Natural killer cell (primary cell): ENCODE data around the gene MTURN. TPM values are rescaled to one million over a fixed set of nuclear protein-coding genes. Genes with fewer than 3 reads are reported as not detected.

ENCODE experiments used
- ATAC-seq, 3 donors: fragments of 150-1000 bp in 2 of 3; fragments of 200-7000 bp in 1 of 3; cut with Tn5 transposase; 1 replicate in 1 of 3; 2 replicates in 2 of 3; pipeline ENCODE4 v1.10.0; 2021; ENCODE audit warnings: mild to moderate bottlenecking in 2 of 3, moderate library complexity in 2 of 3
- DNase-seq, 2 donors: peaks; one replicate each; pipeline versions ENCODE4 v3.0.0 to v3.0.0-alpha.2; 2013 to 2021; ENCODE audit warnings: mixed read lengths in 1 of 2
- H3K27ac ChIP-seq: one replicate; pipeline ENCODE4 v1.5.1; 2013; ENCODE audit warnings: mild to moderate bottlenecking, low read length
- H3K27me3 ChIP-seq: one replicate; pipeline ENCODE4 v1.6.1; 2013; ENCODE audit warnings: low read length; ENCODE audit not compliant: control insufficient read depth, insufficient read depth
- H3K36me3 ChIP-seq: one replicate; pipeline ENCODE4 v1.6.1; 2013; ENCODE audit warnings: low read length; ENCODE audit not compliant: control insufficient read depth, insufficient read depth
- H3K4me1 ChIP-seq: one replicate; pipeline ENCODE4 v1.6.1; 2013; ENCODE audit warnings: low read length; ENCODE audit not compliant: control insufficient read depth, insufficient read depth
- H3K4me3 ChIP-seq: one replicate; pipeline ENCODE4 v1.5.1; 2013; ENCODE audit warnings: low read length
- H3K9me3 ChIP-seq: one replicate; pipeline ENCODE4 v1.6.1; 2013; ENCODE audit warnings: low read length; ENCODE audit not compliant: control insufficient read depth, insufficient read depth
- H3K27ac Mint-ChIP-seq, 2 donors: one replicate each; pipeline ENCODE4 v1.8.0; 2022; ENCODE audit warnings: mild to moderate bottlenecking in 2 of 2, mixed read lengths in 2 of 2, moderate library complexity in 1 of 2
- H3K27me3 Mint-ChIP-seq, 2 donors: one replicate each; pipeline ENCODE4 v1.8.0; 2022; ENCODE audit warnings: low read depth in 2 of 2, mixed read lengths in 2 of 2
- H3K36me3 Mint-ChIP-seq: one replicate; pipeline ENCODE4 v1.8.0; 2022; ENCODE audit warnings: mixed read lengths
- H3K4me1 Mint-ChIP-seq, 2 donors: one replicate each; pipeline ENCODE4 v1.8.0; 2022; ENCODE audit warnings: mixed read lengths in 2 of 2
- H3K4me3 Mint-ChIP-seq: one replicate; pipeline ENCODE4 v1.8.0; 2022; ENCODE audit warnings: mild to moderate bottlenecking, moderate library complexity, mixed read lengths
- H3K9me3 Mint-ChIP-seq, 2 donors: one replicate each; pipeline ENCODE4 v1.8.0; 2022; ENCODE audit warnings: mixed read lengths in 2 of 2
- WGBS: methylation state at CpG from one replicate; pipeline ENCODE4 v1.1.7; 2013; ENCODE audit warnings: missing lambda C conversion rate; ENCODE audit not compliant: insufficient coverage; 5-methylcytosine and 5-hydroxymethylcytosine counted together
- intact Hi-C: fragments of 100-400 bp; cut with micrococcal nuclease; formaldehyde crosslinking; loops from one replicate; pipeline ENCODE4 v1.14.2; 2022
- total RNA-seq, 4 donors: library from RNA; stranded (reverse); fragments of 120-200 nt in 1 of 4; gene quantifications; one replicate each; pipeline versions ENCODE4 v1.2.3 to v1.2.4, GENCODE V29; 2013 to 2022
- TF ChIP-seq, protein P1 (sequence below): fragments of 200-600 bp; IDR thresholded peaks from one replicate; pipeline ENCODE4 v1.8.0; 2022; ENCODE audit warnings: antibody characterized with exemption

MTURN gene
- total RNA-seq, 3 donors from 2014 or later (not counting 1 experiment from before 2014, with no cell fraction given): 31.6 to 37.3 (median 32.8) TPM

- peaks cover 2% of the 10 kb centered on the region for H3K9me3 ChIP-seq
- Mint-ChIP-seq H3K36me3 (peaks cover 15% of the 10 kb centered on the region), H3K4me1 (peaks cover 6% of the 10 kb centered on the region in 2 donors), H3K27ac (no peak overlapping the region), H3K27me3 (no peaks in the 10 kb centered on the region), H3K4me3 (no peak overlapping the region), H3K9me3 (peaks cover 3 to 10% of the 10 kb centered on the region in 2 donors)
- H3K36me3 ChIP-seq: no peaks in the 10 kb centered on the region
- H3K4me3 ChIP-seq: no peak overlapping the region
- no peak for ATAC-seq
- DNase-seq: no peak
- intact Hi-C loops: no loop called here
- H3K27ac ChIP-seq: no peak overlapping the region
- WGBS: 86% methylated on average over 2 of the region's 5 CpGs
- H3K4me1 ChIP-seq: no peaks in the 10 kb centered on the region
- TF ChIP-seq, protein P1, sequence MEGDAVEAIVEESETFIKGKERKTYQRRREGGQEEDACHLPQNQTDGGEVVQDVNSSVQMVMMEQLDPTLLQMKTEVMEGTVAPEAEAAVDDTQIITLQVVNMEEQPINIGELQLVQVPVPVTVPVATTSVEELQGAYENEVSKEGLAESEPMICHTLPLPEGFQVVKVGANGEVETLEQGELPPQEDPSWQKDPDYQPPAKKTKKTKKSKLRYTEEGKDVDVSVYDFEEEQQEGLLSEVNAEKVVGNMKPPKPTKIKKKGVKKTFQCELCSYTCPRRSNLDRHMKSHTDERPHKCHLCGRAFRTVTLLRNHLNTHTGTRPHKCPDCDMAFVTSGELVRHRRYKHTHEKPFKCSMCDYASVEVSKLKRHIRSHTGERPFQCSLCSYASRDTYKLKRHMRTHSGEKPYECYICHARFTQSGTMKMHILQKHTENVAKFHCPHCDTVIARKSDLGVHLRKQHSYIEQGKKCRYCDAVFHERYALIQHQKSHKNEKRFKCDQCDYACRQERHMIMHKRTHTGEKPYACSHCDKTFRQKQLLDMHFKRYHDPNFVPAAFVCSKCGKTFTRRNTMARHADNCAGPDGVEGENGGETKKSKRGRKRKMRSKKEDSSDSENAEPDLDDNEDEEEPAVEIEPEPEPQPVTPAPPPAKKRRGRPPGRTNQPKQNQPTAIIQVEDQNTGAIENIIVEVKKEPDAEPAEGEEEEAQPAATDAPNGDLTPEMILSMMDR: no peak
- H3K27me3 ChIP-seq: no peaks in the 10 kb centered on the region
Measured at GRCh38 chr7:30112103-30112713, 22.6 kb upstream of the MTURN start.

DNA sequence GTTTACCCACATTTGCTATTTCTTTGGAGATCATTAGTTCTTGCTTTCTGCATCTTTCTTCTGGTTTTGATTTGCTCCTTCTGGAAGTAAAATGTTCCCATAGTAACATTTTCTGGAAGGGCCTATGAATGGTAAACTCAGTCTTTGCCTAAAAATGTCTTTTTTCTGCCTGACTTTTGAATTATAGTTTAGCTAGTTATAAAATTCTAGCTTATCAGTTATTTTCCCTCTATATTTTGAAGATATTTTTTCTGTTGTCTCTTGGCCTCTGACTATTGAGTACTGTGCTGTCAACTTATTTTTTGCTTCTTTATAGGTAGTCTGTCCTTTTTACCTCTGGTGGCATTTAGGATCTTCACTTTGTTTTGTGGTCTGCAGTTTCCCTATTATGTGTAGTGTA is 21.6 kb upstream of the MTURN start:
- ATAC-seq: no peak
- H3K9me3 ChIP-seq: peaks cover 2% of the 10 kb centered on the region
- H3K27me3 Mint-ChIP-seq: no peaks in the 10 kb centered on the region
- TF ChIP-seq, protein P1: no peak
- H3K4me3 ChIP-seq: no peak overlapping the region
- no peak overlapping the region for H3K27ac Mint-ChIP-seq
- H3K27me3 ChIP-seq: no peaks in the 10 kb centered on the region
- no peak for DNase-seq
- H3K36me3 ChIP-seq: no peaks in the 10 kb centered on the region
- H3K36me3 Mint-ChIP-seq: peaks cover 15% of the 10 kb centered on the region
- no peaks in the 10 kb centered on the region for H3K4me1 ChIP-seq
- intact Hi-C loops: no loop called here
- H3K4me1 Mint-ChIP-seq: peaks cover 6% of the 10 kb centered on the region in 2 donors
- H3K27ac ChIP-seq: no peak overlapping the region
- H3K9me3 Mint-ChIP-seq: peaks cover 3 to 10% of the 10 kb centered on the region in 2 donors
- no peak overlapping the region for H3K4me3 Mint-ChIP-seq

DNA sequence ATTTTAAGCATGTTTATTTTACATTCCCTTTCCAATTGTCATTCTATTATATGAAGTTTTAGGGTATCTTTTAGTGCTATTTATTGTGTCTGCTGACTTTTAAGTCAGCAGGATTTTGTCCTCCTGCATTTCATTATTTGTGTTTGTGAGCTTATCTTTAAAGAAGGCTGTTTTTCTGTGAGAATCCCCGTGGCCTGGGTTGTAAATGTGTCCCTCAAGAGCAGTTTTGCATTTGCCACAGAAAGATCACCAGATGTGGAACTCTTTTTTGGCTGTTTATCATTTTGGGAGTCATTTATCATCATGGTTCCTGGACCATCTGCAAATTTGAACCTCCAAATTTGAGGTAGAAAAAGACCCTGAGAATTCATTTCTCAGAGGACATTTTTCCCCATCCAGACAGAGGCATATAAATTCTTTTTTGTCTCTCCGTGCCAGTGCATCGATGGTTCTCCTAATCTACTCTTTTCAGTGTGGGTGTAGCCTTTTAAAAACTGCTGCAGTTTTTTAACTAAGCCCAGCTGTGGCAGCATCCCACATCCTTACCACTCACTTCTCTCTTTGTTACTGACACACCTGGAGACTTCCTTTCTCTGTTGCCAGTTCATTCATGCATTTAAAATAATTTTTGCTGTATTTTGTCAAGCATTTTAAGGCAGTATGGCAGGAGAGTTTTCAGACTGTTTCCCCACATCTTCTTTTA is 20.1 kb upstream of the MTURN start:
- H3K36me3 ChIP-seq: no peaks in the 10 kb centered on the region
- no peak overlapping the region for H3K27ac ChIP-seq
- H3K4me3 ChIP-seq: no peak overlapping the region
- no peak overlapping the region for H3K4me3 Mint-ChIP-seq
- no peaks in the 10 kb centered on the region for H3K27me3 Mint-ChIP-seq
- no peaks in the 10 kb centered on the region for H3K27me3 ChIP-seq
- no peak for DNase-seq
- H3K9me3 Mint-ChIP-seq: peaks cover 3 to 10% of the 10 kb centered on the region in 2 donors
- TF ChIP-seq, protein P1: no peak
- H3K36me3 Mint-ChIP-seq: peaks cover 15% of the 10 kb centered on the region
- H3K4me1 Mint-ChIP-seq: peaks cover 6% of the 10 kb centered on the region in 2 donors
- H3K9me3 ChIP-seq: peaks cover 2% of the 10 kb centered on the region
- 66% methylated on average over 3 of the region's 3 CpGs for WGBS
- no peak for ATAC-seq
- H3K4me1 ChIP-seq: no peaks in the 10 kb centered on the region
- peak overlapping the region; percentile 25 to 45 for H3K27ac Mint-ChIP-seq
- intact Hi-C loops: no loop called here
